Tongue (tissue), 2 donors: ENCODE measurements around the gene PIGZ. TPM values are rescaled to one million over a fixed set of nuclear protein-coding genes. Genes with fewer than 3 reads are reported as not detected.

Source experiments
- DNase-seq: peaks from one replicate; pipeline ENCODE4 v3.0.0-alpha.2; 2015
- total RNA-seq: library from RNA; depleted of rRNA; stranded (reverse); fragments of >200 nt; gene quantifications from one replicate; pipeline ENCODE4 v1.2.3, GENCODE V29; 2014

The PIGZ gene
- total RNA-seq, 1 donor from 2014 or later = 2.4 TPM

DNA sequence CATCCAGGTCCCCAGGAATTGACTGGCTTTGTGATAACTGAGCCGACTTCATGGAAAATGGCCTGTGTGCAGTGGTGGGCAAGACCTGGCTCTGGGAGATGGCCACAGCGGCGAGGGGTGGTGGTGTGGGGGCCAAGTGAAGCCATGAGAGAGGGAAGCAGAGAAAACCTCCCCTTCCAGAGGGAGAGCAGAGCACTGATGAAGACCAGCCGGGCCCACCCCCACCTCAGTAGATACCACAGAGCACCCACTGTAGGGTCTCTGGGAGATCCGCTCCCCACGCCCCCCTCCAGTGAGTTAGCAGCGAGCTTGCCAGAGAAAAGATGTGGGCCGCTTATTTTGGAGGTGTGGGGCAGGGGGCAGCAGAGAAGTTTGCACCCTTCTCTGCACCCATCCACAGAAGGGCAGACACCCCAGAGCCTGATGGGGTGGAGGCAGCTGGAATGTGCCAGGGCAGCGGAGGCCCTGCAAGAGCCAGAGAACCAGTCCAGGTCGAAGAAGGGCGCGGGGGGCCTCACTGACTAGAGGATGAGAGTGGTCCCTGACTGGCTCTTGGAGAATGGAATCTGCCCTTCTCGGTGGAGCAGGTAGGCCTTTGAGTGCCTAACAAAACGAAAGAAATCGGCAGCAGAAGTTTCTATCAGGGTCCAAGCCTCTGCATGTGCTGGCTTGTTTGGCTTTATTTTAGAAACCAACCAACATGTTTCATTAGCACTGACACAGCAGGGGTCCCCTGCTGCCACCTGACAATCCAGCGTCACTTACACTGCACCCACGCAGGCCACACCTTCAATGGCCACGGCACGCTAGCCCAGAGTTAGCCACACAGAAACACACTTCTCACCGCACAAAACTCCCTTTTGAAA is 32.7 kb upstream of the PIGZ start:
- DNase-seq = no peak

DNA sequence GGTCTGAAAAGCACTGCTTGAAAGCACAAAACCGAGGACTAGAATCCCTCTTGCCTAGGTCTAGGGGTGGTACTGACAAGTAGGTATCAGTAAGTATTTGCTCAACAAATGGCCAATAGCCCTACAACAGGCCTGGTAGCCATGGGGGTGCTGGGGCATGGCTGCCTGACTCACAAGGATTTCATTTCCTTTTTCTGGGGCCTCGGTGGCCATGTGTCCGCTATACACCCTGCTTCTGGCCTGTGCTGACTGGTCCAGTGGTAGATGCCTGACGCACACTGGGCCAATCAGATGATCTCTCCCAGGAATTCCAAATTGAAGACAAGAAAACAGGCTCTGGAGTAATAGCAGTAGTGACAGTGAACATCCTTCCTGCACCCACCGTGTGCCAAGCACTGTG is 31.6 kb upstream of the PIGZ start:
- no peak for DNase-seq

DNA sequence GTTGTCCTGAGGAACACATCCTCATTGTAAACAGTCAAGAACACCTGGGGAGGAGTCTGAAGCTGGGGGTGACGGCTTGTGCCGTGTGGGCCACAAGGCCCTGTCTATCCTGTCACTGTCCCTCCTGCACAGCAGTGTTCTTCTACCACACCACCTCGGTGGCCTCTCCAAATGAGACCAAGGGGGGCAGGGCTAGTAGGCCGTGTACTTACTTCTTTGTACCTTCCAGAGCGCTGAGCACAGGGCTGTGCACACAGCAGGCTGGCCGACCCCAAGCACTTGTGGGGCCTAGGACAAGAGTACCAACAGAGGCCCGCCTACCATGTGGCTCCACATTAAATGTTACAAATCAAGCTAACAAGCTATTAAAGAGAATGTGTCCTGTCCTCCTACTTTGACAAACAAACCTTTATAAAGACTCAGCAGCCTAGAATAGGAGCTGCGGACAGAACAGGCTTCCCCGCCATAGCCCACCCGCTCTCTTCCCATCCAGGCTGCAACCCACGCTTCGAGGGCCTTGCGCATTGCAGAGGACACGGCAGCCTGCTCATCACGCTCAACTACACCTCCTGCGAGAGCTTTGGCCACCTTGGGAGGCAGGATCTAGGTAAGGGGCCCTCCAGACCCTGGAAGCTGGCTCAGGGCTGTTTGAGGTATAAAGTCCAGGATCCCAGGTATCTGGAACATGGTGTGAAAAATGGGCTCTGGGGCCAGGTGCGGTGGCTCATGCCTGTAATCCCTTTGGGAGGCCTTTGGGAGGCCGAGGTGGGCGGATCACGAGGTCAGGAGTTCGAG is 30.5 kb upstream of the PIGZ start:
- no peak for DNase-seq

DNA sequence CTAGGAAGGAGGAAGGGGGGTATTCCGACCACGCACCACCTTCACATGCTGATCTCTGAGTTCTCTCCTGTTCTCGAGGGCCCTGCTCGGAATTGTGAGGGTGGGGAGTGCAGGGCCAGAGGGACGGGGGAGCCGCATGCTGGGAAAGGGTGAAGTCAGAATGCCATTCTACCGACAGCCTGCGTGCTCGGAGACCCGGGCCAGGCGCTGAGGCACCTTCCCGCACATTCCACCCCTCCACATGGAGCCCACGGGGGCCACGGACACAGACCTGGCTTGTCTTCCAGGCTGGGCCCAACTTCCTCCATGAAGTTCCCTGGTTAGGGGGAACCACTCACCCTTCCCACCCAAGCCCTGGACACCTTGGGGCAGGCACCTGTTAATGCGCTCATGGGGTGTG is 28.7 kb upstream of the PIGZ start:
- DNase-seq = no peak

DNA sequence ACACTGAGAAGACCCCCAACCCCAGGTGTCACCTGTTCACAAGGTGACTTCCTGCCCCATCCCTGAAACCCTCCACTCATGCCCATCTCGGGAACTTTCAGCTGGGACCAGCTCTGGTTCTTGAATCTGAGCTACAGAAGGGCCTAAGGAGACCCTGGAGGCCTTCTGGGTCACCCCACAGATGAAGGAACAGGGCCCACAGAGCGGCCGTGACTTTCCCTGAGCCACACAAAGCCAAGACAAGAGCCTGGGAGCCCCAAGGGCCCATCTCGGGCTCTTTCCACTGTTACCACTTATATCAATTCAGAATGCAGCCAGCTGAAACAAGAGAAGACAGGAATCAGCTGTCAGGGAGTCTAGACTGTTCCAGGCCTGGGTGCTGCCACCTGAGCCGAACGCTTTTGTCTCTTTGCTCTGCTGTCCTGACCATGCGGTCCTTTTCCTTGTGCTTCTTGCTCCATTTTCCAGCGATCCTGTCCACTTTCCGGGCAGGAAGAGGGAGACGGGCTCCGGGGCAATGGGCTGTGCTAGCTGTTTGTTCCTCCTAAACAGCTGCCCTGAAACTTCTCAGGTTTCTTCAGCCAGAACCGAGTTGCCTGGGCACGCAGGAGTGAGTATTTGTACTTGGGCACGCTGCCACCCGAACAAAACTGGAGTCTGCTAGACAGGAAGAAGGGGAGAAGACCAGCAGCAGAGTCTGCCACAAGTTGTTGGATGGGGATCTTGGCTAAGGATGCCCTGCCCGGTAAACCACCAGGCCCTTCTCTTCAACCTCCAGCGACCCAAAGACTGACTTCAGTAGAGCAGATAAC is 28.0 kb upstream of the PIGZ start:
- peak; percentile 78 for DNase-seq

DNA sequence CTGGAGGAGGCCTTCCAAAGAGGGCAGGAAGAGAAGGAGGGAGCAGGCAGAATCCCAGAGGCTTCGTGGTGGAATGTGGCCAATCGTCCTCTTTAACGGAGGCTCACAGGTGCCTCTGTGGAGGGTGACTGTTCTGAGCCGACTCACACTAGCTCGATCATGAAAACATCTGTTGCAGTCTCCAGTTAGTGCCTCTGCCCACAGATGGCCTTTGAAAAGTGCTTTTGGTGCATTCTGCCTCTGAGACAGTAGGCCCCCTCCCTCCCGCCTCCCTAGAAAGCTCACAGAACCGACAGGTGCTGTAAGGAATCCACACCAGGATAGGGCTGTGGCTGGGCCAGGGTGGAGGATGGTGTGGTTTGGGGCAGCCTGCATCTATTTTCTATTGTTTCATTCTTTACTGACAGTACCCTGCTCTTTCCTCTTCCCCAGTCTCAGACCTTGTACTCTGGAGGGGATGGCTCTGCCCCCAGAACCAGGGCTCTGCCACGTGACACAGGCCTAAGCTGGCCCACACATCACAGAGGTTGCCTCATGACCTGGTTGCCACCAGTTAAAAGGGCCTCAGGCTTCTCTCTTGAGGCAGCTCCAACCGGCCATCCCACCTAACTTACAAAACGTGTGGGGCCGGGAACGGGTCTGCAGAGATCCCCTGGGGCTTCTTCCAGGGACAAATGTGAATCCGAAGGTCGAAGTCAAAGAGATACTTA is 27.2 kb upstream of the PIGZ start:
- peak; percentile 58 for DNase-seq

DNA sequence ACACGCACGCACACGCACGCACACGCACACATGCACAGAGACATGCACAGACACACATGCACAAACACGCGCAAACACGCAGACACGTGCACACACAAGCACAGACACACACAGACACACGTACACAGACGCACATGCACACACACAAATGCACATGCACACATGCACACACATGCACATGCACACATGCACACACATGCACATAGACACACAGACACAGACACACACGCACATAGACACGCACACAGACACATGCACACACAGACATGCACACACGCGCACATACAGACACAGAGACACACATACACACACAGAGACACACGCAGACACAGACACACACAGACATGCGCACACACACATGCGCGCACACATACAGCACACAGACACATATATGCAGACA is 26.4 kb upstream of the PIGZ start:
- DNase-seq = no peak

DNA sequence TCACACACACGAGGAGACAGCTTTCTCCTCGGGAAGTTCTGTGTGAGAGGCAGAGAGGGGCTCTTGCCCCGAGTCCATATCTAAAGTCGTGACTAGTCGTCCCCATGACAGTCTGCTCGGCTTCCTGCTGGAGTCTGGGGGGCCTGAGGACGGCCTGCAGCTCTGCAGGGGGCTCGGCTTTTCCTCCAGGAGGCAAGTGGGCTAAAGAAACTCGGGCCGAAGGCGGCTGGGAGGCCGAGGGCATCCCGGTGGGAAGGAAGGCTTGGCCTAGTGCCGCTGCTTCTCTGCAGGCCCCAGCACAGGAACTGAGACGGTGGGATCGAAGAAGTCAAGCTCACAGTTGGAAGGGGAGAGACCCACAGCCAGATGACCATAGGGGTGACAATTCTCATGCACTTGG is 25.4 kb upstream of the PIGZ start:
- no peak for DNase-seq

DNA sequence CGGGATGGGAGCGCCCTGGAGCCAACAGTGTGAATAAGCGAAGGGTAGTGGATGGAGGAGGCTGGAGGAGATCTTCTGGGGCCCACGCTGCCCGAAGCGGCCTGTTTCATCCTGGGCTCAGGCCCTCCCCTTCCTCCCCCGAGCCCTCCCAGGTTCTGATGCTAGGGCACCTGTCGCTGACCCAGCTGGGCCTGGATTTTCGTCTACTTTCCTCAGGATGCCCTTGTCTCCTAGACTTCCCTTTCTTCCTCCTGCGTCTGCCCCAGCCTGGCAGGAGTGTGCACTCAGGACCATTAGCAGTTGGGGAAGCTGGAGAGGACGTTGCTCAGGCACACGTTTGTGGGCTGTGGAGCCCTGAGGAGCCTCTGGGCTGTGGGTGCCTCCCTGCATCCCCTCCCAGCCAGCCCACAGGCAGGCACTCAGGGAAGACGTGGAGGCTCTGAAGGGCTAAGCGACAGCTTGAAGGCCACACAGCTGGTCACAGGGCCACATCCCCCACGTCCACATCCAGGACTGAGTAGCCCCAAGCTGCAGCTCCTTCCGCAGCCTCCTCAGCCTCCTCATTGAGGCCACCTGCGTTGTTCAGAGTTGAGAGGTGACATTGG is 23.9 kb upstream of the PIGZ start:
- no peak for DNase-seq

DNA sequence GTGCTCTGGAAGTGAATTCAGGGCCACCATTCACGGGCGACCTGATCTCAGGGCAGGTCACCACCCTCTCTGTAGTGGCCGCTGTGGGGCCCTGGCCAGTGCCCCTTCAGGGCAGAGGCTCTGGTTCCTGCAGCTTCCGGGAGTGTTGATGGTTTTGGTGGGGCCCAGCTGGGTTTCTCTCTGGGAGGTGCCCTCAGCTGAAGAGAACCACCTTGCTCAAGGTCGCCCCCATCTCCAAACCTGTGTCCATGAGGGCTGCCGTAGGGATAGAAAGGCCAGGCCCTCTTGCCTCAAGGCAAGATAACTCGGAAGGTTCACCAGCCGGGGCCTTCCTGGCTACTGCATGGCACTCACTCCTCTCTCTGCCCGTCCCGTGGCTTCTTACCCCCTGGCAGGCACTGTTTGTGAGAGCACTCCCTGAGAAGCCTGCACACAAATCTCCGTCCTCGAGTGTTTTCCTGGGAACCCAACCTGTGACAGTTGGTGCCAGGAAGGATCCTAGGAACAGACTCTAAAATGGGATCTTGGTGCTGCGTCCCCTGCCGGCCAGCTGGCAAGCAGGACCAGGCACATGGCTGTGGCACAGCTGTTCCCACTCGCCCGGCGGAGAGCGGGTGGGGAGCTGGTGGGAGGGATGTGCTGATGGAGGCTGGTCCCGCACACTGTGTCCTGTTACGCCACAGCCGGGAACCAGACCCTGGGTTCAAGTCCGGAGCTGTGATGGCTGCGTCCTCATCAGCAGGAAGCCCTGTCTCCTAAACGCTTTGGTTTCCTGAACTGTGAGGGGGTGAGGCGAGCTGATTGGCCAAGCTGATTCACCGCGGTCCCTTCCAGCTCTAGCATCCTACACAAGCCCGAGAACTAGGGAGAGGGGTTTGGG is 23.2 kb upstream of the PIGZ start:
- DNase-seq = peak; percentile 54

DNA sequence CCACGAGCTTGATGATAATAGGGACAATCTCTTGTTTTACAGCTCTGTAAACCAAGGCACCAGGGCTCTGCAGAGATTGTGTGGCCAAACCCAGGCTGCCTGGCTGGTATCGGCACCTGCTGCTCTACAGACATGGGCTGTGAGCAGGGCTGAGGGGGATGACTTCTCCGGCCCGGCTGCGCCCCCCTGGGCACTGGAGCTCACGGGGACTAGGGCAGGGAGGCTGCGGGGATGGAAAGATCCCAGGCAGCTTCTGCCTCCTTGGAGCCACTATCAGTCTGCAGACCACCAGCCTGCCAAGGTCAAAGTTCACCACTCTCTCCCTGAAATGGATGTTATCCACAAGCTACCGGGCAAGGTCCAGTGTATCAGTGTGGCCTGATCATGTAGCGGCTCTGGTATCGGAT is 22.0 kb upstream of the PIGZ start:
- DNase-seq = no peak

DNA sequence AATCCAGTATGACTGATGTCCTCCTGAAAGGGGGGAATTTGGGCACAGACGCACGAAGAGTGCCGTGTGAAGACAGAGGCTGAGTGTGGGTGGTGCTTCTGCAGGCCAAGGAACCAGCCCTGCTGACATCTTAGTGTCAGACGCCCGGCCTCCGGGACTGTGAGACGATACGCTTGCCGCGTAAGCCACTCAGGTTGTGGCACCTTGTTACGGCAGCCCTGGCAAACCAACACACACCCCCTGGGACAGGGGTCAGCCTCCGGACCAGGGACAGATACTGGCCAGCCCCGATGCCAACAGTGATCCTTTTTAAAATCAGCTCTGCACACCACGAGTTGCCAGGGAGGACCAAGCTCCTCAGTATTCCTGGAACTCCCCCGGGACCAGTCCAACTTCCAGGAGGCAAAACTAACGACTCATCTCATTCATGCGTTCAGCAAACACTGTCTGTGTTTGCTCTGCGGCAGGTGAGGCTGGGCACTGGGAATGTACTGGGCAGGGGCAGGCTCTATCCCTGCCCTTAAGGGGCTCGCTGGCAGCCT is 21.2 kb upstream of the PIGZ start:
- DNase-seq = no peak

DNA sequence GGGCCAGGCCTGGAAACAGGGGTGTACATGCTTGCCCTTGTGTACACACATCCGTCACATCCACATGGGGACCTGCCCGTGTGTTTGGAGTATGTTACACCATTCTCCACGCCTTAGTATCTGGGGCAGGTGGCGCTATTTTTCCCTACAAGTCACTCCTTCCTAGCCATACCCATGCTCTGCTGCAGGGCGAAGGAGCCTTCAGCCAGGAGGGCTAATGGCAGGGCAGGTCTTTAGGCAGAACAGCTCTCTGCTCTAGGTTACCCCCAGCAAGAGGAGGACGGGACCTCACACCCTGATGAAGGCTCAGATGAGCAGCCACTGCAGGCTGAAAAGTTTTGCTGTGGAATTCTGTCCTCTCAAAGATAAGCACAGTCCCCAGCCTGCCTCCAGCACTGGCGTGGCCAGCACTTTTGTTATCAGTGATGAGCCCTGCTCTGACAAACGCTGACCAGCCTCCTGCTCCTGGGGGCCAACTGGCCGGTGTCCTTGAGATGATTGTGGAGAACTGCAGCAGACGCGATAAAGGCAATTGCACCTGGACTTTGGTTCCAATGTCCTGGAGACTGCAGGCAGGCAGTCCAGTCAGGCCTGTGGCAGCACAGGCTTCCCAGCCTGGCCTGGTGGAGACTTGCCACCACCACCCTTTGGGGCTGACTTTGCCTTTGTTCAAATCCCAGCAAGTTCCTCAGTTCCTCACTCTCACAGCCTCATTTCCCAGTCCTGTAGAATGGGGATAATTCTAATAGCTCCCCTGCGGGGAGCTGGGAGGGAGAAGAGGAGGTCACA is 19.8 kb upstream of the PIGZ start:
- DNase-seq = no peak

DNA sequence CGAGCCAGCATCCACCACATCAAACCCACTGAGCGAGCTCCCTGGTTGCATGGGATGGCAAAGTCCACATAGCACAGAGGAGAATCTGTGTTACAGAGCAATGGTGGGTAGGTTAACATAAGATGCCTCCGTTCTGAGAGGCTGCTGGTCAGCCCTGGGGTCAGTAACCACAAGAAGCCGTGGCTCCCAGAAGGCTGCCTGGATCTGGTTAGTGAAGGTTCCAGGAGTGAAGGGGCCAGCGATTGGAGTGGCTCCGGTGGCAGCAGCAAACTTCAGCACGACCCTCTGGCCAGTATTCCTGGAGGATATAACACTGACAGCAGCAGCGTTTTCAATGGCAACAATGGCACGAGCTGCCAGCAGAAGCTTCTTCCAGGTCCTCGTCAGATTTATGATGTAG is 18.4 kb upstream of the PIGZ start:
- DNase-seq = no peak

DNA sequence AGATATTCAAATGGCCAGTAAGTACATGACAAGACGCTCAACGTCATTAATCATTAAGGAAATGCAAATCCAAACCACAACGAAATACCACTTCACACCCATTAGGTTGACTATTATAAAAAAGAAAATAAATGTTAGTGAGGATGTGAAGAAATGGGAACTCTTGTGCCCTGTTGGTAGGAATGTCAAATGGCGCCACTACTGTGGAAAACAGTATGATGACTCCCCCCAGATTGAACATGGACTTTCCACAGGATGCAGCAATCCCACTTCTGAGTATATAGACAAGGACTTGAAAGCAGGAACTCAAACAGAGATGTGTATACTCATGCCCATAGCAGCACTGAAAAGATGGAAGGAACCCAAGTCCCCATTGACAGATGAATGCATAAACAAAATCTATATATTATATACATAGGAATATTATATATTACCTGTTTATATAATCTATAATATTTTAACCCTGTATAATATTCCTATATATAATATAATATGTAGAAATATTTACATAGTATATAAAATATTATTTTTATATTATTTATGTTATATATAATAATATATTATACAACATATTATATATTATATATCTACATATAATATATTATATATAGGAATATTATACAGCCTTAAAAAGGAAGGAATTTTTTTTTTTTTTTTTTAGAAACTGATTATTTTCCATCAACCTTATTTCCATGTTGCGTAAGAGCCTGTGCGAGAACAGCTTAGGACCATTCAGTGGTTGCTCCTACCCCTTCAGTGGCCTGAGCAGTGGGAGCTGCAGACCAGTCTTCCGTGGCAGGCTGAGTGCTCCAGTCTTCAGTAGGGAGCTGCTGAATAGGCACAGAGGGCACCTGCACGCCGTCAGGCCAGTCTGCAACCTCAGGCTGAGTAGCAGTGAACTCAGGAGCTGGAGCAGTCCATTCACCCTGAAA is 17.6 kb upstream of the PIGZ start:
- DNase-seq = no peak

DNA sequence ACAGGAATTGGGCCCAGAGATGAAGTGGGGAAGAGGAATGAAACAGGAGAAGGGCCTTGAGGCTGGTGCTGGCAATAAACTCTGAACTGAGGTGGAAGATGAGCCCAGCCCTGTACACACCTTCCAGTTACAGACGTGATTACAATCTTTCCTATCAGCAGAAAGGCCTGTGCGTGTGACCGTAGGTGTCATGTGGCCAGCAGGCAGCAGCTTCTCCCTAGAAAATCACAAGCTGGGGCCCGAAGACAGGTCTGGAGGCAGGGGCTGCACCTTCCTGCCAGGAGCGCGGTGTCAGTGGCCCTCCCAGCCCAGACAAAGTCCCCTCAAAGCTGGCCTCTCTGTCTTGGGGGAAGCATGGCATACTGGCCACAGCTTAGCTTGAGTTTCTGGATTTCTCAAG is 16.7 kb upstream of the PIGZ start:
- no peak for DNase-seq

DNA sequence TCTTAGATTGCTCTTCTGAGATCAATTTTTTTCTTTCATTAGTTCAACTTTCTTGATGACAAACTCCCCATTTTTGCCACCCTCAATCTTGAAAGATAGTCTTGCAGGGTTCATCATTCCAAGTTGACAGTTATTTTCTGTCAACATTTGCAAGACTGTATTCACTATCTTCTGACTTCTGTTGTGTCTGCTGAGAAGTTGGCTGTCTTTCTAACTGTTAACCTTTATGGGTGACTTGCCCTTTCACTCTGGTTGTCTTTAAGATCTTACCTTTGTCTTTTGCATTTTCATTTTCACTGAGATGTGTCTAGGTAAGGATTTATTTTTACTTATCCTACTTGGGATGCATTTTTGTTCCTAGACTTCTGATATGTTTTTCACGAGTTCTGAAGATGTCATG is 14.6 kb upstream of the PIGZ start:
- no peak for DNase-seq

DNA sequence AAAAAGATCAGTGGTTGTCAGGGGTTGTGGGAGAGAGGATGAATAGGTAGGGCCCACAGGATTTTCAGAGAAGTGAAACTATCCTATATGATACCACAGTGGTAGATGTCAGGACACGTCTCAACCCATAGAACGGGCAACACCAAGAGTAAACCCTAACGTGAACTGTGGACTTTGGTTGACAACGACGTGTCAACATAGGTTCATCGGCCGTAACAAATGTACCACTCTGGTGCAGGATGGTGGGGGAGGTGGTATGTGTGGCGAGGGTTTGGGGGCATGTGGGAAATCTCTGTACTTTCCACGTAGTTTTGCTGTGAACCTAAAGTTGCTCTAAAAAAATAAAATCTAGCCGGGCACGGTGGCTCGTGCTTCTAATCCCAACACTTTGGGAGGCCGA is 13.0 kb upstream of the PIGZ start:
- no peak for DNase-seq
